Measurements from ENCODE around the gene MICALL2. TPM values are rescaled to one million over a fixed set of nuclear protein-coding genes. Genes with fewer than 3 reads are reported as not detected.

MICALL2 gene
- polyA plus RNA-seq (2011; rRNA removed), result 5.4 and 11.1 TPM in 2 replicates
- polyA minus RNA-seq (2011; rRNA and poly(A)+ RNA removed), result 4.4 and 5.8 TPM in 2 replicates

DNA sequence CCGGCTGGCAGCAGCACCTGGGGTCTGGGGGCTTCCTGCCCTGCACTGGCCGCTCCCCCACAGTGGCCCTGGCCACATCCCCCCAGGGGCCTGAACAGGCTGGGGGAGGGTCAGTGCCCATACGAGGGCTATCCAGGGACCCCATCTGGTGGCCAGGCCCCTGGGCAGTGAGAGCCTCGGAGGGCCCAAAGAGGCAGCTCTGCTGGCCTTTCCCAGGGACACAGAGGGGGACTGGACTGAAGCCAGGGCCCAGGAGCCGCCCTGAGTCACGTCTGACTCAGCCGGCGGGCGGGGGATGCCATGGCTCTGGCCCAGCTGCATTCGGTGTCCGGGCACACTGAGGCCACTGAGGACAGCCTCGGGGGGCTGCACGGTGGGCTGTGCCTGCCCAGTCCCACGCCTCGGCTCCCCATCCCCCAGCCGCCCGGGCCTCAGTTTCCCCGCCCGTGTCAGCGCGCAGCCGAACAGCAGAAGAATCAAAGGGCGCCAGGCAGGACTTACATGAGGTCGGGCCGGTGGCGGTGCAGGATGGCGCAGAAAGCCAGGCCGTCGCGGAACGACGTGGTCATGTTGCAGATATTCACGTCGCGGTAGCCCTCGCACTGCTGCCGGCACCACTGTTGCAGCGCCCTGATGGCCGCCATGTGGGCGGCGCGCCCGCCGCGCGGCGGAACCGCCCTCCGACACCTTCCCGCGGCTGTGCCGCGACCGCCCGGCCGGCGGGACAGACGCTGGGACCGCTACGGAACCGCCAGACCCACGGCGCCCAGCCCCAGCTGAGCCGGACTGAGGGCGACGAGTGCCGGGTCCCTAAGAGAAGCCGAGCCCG is at the start of gene MICALL2:
Gene MICALL2 (minus strand): TSS at position 788 of the 829 bp plus-strand sequence. CDS start 144 bp downstream, at position 644.
- peak within 1 kb of the TSS; percentile 92 for H3K4me3 ChIP-seq (ENCODE audit: low read depth, low read length)
- CTCF ChIA-PET, result interaction anchor here (0.7 to 3.5 kb wide), 5 partner anchors 16 to 701 kb away, joined by 3 to 24 read pairs (median 4); no protein-coding TSS in a partner anchor
- POLR2A ChIA-PET, result no interaction called here
- no peaks in the 10 kb centered on the region for H3K36me3 ChIP-seq (ENCODE audit: control insufficient read depth, insufficient read depth, low read length)
- TF ChIP-seq, protein P1, sequence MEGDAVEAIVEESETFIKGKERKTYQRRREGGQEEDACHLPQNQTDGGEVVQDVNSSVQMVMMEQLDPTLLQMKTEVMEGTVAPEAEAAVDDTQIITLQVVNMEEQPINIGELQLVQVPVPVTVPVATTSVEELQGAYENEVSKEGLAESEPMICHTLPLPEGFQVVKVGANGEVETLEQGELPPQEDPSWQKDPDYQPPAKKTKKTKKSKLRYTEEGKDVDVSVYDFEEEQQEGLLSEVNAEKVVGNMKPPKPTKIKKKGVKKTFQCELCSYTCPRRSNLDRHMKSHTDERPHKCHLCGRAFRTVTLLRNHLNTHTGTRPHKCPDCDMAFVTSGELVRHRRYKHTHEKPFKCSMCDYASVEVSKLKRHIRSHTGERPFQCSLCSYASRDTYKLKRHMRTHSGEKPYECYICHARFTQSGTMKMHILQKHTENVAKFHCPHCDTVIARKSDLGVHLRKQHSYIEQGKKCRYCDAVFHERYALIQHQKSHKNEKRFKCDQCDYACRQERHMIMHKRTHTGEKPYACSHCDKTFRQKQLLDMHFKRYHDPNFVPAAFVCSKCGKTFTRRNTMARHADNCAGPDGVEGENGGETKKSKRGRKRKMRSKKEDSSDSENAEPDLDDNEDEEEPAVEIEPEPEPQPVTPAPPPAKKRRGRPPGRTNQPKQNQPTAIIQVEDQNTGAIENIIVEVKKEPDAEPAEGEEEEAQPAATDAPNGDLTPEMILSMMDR (IDR thresholded peaks at IDR 0.05; ENCODE audit: insufficient read depth, low read depth, low read length), result no peak
- H3K27me3 ChIP-seq (ENCODE audit: control insufficient read depth, insufficient read depth, low read length), result no peaks in the 10 kb centered on the region
- DNase-seq (ENCODE audit: low read depth), result no peak

DNA sequence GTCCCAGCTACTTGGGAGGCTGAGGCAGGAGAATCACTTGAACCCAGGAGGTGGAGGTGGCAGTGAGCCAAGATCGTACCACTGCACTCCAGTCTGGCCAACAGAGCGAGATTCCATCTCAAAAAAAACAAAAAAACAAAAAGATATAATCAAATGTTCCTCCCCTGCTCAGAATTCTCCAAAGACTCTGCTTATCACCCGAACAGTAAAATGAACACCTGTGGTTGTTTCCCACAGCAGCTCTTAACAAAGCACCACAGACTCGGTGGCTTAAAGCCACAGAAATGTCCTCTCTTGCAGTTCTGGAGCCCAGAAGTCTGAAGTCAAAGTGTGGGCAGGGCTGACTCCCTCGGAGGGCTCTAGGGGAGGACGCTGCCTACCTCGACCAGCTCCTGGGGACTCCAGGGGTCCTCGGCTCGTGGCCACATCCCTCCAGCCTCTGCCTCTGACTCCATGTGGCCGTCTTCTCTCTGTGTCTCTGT is 49.0 kb upstream of the MICALL2 start:
- H3K4me3 ChIP-seq (ENCODE audit: low read depth, low read length), result no peak overlapping the region
- no peak for DNase-seq (ENCODE audit: low read depth)
- ChIA-PET CTCF (interaction anchor here (0.7 kb wide), 1 partner anchor 50 kb away, joined by 3 read pairs; no protein-coding TSS in a partner anchor), POLR2A (no interaction called here)
- TF ChIP-seq, protein P1 (IDR thresholded peaks at IDR 0.05; ENCODE audit: insufficient read depth, low read depth, low read length), result no peak
- H3K27me3 ChIP-seq (ENCODE audit: control insufficient read depth, insufficient read depth, low read length), result no peaks in the 10 kb centered on the region
- no peaks in the 10 kb centered on the region for H3K36me3 ChIP-seq (ENCODE audit: control insufficient read depth, insufficient read depth, low read length)

DNA sequence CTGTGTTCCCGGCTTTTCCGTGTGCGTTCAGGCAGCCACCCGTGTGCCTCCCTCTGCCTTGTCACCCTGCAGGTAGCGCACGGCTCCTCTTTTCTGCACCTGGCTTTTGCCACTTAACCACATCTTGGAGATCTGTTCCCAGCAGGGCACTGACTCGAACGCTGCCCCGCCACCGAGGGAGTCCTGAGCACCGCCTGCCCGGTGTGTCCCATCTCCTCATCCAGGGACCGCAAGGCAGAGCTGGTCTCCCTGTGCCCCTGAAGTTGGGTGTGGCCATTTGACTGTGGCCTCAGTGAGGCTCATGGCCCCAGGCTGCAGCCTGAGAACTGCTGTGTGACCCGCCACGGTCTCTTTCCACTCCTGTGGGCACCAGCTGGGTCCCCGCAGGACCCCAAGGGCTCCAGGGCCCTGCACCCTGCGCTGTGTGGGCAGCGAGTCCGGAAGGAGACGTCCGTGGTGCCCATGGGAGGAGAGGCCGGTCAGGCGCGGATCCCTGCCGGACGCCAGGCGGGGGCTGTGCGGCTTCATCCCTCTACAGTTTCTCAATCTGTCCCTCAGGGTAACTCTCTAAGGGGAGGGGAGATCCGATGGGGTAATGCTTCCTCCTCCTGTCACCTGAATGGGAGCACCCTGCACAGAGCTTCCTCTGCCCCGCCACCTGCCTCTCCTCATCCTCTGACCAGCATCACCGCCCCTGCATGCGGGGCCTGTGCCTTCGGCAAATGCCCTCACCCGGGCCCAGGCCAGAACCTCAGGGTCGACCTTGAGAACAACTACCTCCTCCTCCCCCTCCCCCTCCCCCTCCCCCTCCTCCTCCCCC is 46.7 kb upstream of the MICALL2 start:
- DNase-seq (ENCODE audit: low read depth), result no peak
- H3K27me3 ChIP-seq (ENCODE audit: control insufficient read depth, insufficient read depth, low read length), result no peaks in the 10 kb centered on the region
- ChIA-PET CTCF (interaction anchor here (0.6 to 1.3 kb wide), 2 partner anchors 27 to 49 kb away, joined by 4 to 5 read pairs; no protein-coding TSS in a partner anchor), POLR2A (interaction anchor here (0.6 kb wide), 1 partner anchor 29 kb away, joined by 4 read pairs; no protein-coding TSS in a partner anchor)
- TF ChIP-seq, protein P1 (IDR thresholded peaks at IDR 0.05; ENCODE audit: insufficient read depth, low read depth, low read length), result no peak
- no peak overlapping the region for H3K4me3 ChIP-seq (ENCODE audit: low read depth, low read length)
- H3K36me3 ChIP-seq (ENCODE audit: control insufficient read depth, insufficient read depth, low read length), result peaks cover 12% of the 10 kb centered on the region

DNA sequence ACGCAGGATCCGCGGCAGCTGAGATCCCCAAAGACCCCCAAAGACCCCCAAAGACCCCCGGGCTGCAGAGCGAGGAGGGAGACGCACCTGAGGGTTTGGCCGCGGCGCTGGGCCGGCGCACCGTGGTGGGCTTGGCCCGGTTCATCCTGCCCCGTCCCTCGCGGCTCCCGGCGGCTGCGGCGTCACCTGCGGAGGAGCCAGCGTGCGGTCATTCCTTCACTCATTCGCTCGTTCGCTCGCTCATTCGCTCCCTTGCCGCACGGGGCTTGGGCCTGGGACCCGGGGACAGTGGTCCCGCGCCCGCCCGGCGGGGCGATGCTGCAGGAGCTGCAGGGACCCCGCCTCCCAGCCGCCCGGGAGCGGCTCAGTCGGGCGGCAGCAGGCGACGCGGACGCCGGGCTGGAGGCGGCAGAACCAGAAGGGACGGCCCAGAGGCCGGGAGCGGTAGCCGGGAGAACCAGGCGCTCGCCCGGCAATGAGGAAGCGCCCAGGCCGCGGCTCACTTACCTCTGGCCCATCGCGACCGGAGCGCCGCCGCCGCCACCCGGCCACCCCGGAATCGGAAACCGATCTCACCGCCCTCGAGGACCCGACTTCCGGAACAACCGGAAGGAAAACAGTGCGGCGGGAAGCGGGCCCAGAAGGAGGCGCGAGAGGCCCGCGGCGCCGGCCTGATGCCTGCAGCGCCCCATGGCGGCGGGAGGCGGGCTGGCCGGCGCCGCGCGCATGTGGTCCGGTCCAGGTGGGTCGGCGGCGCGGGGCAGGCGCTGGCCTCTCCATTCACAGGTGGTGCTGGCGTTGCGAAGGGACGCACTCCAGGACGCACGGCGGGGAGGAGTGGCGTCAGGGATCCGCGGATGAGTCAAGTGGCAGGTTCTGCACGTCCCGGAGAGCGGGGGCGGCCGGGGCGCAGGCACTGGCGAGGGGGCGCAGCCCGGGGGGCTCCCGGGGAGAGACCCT is 44.8 kb upstream of the MICALL2 start, which contains the start of gene INTS1:
Gene INTS1 (minus strand): TSS at position 574 of the 960 bp plus-strand sequence. CDS start 429 bp downstream, at position 145.
- Histone ChIP-seq H3K4me3 (ENCODE audit: low read depth, low read length) (peak within 1 kb of the TSS; percentile 96), H3K27me3 (ENCODE audit: control insufficient read depth, insufficient read depth, low read length) (no peaks in the 10 kb centered on the region), H3K36me3 (ENCODE audit: control insufficient read depth, insufficient read depth, low read length) (peaks cover 24% of the 10 kb centered on the region)
- CTCF ChIA-PET, result interaction anchor here (0.6 to 1.3 kb wide), 7 partner anchors 11 to 309 kb away, joined by 3 to 4 read pairs (median 3); no protein-coding TSS in a partner anchor
- DNase-seq (ENCODE audit: low read depth), result peak; percentile 18
- POLR2A ChIA-PET, result no interaction called here
- TF ChIP-seq, protein P1 (IDR thresholded peaks at IDR 0.05; ENCODE audit: insufficient read depth, low read depth, low read length), result peak; percentile 61
